LoVo (cell line): Measurements from ENCODE around the gene PTCH2.
"Not testable (repeated sequence)": the region's sequence is repeated elsewhere in the genome, so short reads cannot be mapped to it uniquely, and the experiment has no call there.

ENCODE experiments used
- DNase-seq: peaks from one replicate; pipeline ENCODE4 v3.0.0-alpha.2; 2016; ENCODE audit warnings: low spot score

Gene PTCH2

DNA sequence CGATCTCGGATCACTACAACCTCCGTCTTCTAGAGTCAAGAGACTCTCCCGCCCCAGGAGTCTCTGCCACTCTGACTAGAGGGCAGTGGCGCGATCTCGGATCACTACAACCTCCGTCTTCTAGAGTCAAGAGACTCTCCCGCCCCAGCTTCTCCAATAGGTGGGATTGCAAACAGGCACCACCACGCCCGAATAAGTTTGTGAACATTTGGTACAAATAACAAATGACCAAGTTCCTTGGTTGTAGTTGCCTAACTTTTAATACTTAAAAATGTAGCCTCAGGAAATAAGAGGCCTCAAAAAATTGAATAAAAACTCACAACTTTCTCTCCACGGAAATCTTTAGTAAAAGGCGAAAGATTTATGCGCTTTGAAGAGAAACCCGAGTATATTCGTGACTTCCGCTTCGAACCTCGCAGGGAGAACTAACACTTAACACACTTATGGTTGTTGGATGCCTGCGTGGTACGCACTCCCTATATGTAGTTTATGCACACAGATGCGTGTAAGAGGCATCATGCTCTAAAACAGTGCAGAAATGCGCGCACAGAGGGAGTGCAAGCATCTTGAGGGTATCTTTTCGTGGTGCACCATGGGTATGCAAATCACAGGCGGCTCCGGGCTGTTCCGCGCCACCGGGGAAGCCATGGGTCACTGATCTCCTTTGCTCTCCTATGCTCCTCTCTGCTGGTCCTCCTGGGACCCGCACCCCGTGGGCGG, 23.3 kb downstream of the PTCH2 start:
- peak; percentile 83 for DNase-seq

DNA sequence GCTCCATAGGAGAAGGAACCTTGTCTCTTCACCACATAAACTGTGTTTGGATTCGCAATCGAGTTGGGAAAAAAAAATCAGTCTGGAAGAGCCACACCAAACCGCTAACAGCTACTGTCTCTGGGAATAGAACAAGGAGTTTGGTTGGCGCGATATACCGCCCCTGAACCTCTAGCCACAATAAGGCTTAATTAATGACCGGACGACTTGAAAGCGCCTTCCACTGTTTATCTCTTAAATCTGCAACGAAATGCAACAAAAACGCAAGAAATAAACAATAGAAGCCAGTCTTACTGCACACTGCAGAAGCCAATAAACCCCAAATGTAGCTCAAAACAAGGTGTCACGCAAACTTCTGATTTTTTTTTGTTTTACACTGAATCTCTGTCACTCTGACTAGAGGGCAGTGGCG, 23.9 kb downstream of the PTCH2 start:
- no peak for DNase-seq

DNA sequence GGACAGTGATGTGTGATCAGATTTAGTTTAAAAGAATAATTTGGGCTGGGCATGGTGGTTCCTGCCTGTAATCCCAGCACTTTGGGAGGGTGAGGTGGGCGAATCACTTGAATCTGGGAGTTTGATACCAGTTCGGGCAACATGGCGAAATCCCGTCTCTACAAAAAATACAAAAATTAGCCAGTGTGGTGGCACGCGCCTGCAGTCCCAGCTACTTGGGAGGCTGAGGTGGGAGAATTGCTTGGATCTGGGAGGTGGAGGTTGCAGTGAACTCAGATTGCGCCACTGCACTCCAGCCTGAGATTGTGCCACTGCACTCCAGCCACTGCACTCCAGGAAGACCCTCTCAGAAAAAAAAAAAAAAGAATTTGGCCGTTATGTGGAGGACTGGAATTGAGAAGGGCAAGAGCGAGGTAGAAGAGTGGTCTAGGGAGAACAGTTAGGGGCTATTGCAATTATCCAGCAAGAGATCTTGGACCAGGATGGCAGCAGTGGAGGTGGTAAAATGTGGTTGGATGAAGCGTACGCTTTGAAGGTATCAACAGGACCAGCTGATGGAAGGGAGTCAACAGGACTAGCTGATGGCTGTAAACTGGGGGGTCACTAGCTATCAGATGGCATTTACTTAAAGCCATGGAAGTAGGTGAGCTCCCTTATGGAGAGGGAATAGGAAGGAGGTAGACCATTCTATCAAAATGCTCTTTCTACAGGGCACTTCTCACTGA, 25.1 kb downstream of the PTCH2 start:
- no peak for DNase-seq

DNA sequence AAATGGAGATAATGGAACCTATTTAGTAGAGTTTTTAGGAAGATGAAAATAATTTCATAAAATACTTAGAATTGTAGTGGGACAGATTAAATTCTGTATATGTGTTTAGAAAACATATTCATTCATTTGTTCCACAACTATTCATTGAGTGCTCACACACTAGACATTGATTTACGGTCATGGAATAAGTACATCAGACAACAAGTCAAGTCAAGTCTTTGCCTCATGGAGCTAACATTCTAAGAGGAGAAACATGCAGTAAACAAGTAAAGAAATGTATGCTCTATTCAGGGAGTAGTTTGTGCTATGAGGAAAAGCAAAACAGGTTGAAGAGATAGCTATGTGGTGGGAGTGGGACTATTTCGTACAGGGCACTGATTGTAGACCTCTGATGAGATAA, 25.7 kb downstream of the PTCH2 start:
- no peak for DNase-seq

DNA sequence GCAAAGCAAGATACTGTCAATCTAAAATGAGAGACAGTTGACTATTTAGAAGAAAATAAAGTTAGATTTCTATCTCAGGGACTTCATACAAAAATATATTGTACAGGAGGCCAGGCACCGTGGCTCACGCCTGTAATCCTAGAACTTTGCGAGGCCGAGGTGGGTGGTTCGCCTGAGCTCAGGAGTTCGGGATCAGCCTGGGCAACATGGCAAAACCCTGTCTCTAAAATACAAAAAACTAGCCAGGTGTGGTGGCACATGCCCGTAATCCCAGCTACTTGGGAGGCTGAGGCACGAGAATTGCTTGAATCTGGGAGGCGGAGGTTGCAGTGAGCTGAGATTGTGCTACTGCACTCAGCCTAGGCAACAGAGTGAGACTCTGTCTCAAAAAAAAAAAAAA, 27.1 kb downstream of the PTCH2 start:
- DNase-seq = not testable (repeated sequence)

DNA sequence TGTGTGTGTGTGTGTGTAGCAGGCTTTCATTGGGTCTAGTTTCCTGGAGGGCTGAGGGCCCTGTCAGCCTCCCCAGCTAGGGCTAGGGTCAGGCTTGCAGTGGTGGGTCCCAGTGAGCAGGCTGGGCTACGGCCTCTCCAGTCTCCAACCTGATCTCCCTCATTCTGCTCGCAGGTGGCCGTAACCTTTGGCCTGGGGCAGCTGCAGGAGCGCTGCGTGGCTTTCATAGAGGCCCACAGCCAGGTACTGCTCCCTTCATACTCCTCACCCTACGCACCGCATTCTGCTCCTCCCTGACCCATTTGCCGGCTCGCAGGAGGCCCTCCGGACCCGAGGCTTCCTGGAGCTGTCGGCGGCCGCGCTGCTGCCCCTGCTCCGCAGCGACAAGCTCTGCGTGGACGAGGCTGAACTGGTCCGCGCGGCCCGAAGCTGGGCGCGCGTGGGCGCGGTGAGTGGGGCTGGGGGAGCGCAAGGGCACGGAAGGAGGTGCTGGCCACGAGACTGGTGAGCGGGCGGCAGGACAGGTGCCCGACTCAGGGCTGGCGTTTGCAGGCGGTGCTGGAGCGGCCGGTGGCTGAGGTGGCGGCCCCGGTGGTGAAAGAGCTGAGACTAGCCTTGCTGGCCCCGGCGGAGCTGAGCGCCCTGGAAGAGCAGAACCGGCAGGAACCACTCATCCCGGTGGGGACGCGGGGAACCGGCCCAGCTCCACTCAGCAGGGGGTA, 30.1 kb downstream of the PTCH2 start:
- DNase-seq = no peak

DNA sequence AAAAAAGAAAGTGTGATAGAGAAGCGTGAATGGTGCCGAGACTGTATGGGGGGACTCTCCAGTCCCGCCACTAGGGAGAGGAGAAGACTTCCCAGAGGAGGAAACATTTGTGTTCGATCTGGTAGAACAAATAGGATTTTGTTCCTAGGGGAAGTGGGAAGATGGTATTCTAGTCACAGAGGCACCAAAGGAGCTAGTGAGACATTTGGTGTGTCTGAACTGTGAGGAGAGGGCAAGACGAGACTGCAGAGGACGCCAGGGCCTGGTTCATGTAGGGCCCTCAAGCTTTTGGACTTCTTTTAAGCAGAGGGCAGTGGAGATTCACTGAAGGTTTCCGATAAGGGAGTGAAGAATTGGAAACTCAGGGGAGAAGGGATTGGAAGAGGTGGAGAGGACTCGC, 31.8 kb downstream of the PTCH2 start:
- DNase-seq = no peak

DNA sequence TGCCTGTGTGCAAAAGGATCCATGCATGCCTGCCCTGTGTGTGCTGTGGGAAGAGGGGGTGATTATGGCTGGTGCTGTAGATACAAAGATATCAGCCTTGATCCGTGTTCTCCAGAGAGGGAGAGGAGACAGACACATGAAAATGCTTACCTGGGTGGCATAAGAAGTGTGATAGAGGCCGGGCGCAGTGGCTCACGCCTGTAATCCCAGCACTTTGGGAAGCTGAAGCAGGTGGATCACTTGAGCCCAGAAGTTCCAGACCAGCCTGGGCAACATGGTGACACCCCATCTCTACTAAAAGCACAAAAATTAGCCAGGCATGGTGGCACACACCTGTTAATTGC, 32.3 kb downstream of the PTCH2 start:
- not testable (repeated sequence) for DNase-seq

DNA sequence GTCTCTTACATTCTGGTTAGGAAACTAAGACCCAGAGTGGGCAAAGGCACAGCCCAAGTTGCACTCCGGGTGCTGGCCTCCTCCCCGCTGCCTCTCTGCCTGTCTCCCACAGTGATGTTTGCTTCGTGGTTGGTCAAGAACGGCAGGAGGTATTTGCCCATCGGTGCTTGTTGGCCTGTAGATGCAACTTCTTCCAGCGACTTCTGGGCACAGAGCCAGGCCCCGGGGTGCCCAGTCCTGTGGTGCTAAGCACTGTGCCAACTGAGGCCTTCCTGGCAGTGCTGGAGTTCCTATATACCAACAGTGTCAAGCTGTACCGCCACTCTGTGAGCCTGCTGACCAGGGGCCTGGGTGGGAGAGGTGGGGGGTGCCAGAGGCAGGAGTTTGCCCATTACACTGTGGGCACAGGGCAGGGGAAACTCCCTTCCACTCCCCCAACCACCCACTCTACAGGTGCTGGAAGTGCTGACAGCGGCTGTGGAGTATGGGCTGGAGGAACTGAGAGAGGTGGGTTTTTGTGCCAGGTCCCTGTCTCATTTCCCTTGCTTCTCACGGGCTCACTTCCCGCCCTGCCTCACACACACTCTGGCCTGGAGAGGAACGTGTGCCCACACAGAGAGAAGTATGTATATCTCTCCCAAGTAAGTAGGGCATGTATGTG, 32.8 kb downstream of the PTCH2 start:
- peak; percentile 50 for DNase-seq

DNA sequence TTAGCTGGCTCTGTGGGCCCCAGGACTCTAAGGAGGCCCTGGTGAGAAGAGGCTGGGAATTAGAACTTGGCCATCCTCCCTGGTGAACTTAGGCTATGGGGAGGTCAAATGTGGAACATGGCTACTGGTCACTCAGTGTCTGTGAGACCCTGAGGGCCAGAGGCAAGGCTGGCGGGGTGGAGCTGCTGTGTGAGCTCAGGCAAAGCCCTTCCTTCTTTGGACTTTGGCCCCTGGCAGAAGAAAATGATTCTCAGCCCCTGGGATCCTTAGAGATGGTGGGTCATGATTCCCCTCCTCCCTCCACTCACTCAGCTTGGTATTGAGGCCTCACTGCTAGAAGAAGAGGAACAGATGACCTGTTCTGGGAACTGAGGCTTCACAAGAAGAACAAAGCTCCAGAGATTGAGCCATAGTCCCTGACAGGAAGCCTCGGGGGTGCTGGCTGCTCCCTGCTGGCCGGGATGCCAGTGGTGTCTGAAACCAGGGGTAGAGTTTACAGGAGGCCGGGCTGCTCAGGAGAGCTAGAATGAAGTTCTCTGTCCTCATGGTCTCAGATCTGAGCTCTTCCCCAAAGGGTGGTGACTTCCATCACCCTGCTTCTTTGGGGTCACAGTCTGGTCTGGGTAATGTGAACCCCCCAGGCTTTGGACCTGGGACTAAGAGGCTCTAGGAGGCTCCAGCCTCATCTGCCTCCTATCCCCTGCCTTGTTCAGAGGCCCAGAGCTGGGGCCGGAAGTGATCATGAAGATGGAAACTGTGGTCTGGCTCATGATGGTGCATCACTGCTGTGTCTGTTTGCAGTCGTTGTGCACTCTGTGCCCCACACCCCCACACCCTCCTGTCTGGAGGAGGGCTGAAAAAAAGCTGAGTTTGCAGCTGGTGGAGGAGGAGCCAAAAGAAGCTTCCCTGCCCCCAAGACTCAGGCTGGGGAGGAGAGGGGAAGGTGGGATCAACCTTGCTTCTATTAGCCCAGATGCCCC, 33.8 kb downstream of the PTCH2 start:
- no peak for DNase-seq

DNA sequence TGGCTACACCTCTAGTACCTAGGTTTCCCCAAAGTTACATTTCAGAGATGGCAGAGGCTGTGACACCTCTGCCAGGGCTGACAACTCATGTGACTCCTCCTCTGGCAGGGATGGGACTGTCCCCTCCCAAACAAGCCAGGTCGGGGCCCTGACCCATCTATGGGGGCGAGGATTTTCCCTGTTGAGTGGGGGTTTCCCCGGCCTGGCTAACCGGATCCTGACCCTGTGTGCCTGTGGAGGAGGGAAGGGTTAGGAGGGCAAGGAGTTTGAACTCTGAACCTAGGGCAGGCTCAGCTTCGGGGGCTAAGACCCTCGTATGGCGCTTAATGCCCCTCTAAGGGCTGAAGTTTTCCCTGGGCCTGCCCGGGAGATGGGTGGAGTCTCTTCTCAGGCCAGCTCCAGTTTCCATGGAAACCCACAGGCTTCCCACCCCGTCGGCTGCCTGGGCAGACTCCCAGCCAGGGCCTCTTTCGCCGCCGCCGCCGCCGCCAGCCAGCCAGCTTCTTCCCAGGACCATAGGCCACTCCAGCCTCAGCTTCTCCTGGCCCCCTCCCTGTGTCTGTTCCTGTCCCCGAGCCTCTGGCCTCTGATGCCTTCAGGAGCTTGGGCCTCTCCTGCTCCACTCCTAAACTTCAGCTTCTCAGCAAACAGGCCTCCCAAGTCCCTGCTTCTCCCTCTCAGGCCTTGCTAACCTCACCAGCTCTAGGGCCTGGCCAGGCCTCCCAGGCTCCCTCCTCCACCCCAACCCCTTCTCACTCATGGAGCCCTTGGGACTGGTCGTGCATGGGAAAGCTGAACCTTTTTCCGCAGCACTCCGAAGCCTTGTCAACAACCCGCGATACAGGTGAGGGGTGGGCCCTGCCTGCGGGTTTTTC, 34.8 kb downstream of the PTCH2 start, which contains the start of gene BTBD19:
BTBD19 (plus strand) TSS at position 461 of the 875 bp plus-strand sequence; CDS start at position 759, 298 bp downstream.
- no peak for DNase-seq

DNA sequence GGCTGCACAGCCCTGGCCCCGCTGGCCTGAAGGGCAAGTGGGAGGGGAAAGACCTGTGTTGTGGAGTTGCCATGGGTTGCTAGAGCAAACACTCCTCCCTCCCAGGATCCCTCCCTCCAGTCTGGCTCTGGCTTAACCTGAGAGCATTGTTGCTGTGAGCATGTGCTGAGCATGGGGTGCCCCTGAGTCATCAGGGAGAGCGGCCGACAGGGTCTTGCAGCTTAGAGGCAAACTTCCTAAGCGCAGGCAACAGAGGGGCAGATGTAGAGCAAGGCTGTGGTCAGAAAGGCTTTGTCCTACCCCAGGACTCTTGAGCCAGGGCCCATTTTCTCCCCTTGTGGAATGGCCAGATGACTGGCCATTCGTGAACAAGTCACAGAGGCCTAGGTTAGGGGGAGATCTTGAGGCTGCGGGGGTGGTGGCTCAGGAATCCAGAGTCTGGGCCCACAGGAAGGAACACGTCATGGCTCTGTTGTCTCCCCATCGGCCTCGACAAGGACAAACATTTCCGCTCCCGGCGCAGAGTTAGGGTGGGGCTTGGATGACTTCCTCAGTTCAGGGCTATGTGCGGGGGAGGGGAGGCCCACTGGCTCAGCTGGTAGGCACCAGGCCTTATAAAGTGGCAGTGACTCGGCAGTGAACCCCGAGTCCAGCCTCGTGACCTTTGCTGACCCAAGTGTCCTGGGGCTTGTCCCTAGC, 35.5 kb downstream of the PTCH2 start:
- peak; percentile 92 for DNase-seq

DNA sequence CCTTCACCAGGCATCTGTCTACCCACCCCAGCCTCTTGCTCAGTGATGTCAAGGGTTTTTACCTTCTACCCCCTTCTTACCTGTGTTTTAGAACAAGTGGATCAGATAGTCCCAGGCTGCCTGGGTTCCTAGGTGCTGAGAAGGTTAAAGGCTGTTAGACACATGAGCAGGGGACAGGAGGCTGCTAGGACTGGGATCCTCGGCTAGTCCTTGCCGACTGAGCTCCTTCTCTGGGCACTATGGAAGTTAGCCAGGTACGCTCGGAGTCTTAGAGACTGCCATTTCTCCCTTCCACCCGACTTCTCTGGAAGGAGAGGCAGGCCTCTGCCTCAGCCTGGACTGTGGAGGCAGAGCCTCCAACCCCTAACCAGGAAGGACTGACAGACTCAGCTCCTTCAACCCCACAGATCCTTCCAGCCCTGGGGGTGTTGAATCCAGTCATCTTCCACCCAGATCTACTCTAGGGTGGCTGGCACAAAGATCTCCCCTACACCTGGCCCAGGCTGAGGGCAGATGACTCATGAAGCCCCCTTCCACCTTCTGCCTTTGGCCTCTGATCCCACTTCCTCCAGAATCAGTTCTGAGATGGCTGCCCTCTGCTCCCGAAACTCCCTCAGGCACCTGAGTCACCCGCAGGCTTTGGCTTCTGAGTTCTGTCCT, 36.2 kb downstream of the PTCH2 start, which contains the start of gene DYNLT4:
DYNLT4 (minus strand) TSS at position 648 of the 660 bp plus-strand sequence. CDS start 683 bp downstream, outside the sequence.
- DNase-seq = no peak

DNA sequence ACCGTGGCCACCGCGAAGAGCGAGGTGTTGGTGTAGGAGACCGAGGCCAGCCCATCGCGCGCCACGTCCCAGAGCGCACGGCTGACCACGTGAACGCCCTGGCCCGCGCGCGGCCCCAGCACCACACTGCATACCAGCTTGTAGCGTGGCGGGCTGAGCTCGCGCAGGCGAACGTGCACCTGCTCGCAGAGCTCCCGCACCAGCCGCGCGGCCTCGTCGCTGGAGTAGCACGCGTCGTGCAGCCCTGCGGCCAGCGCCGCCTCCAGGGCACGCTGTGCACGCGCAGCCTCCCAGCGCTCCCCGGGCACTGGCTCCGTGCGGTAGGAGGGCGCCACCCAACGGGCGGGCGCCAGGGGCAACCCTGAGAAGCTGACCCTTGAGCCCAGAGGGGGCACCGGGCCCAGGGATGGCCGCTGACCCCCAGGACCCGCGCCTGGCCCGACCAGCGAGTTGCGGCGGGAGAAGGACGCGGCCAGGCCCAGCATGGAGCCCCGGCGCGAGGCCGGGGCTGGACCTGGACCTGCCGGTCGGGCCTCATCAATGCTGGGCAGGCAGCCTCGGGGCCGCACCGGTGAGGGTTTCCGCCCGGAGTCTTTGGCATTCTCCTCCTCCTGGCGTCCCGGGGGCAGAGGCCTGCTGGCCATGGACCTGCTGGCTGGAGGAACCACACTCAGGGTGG, 36.9 kb downstream of the PTCH2 start:
- no peak for DNase-seq

DNA sequence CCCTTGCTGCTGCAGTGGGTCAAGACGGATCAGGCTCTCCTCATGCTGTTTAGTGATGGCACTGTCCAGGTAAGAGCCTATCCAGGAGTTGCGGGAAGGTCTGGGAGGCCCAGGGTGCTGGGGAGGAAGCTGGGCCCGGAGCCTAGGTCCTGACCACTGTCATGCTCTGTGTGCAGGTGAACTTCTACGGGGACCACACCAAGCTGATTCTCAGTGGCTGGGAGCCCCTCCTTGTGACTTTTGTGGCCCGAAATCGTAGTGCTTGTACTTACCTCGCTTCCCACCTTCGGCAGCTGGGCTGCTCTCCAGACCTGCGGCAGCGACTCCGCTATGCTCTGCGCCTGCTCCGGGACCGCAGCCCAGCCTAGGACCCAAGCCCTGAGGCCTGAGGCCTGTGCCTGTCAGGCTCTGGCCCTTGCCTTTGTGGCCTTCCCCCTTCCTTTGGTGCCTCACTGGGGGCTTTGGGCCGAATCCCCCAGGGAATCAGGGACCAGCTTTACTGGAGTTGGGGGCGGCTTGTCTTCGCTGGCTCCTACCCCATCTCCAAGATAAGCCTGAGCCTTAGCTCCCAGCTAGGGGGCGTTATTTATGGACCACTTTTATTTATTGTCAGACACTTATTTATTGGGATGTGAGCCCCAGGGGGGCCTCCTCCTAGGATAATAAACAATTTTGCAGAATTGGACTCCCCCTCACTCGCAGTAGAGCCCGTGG, 37.6 kb downstream of the PTCH2 start:
- no peak for DNase-seq

DNA sequence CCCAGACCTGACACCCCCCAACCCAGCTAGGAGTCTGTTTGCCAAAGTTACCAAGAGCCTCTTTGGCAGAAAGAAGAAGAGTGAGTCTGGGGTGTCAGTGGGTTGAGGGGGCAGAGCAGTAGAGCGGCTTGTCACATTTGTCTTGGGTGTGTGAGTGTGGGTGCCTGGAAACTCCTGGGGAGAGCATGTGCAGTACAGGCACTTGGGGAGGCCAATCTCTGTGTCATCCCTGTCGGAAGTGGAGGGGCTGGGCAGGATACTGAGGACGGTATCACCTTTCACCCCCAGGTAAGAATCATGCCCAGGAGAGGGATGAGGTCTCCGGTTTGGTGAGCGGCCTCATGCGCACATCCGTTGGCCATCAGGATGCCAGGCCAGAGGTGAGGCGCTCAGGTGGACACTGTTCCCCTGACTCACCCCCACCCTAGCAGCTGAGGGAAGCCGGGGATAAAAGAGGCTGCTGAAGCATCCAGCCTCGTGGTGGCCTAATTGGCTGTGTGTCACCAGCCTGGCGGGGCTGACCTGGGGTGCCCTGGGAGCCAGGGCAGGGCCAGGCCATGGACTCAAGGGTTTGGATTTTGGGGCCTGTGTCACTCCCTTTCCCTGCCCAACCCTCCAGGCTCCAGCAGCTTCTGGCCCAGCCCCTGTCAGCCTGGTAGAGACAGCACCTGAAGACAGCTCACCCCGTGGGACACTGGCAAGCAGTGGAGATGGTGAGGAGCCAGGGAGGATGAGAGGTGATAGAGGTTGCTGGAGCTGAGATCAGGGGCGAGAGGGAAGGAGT, 39.5 kb downstream of the PTCH2 start:
- DNase-seq = no peak

DNA sequence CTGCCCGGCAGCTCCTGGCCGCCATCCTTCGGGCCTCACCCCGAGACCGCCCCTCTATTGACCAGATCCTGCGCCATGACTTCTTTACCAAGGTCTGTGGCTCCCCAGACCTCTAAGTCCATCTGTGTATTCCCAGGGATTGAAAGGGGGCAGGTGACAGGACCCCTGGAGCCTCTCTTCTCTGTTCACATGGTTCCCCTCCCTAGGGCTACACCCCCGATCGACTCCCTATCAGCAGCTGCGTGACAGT, 40.1 kb downstream of the PTCH2 start:
- no peak for DNase-seq
